Measurements from ENCODE around the gene DUSP3. TPM values are rescaled to one million over a fixed set of nuclear protein-coding genes. Genes with fewer than 3 reads are reported as not detected.

DUSP3 gene
- total RNA-seq, 1 donor from 2014 or later = 3.8 TPM

DNA sequence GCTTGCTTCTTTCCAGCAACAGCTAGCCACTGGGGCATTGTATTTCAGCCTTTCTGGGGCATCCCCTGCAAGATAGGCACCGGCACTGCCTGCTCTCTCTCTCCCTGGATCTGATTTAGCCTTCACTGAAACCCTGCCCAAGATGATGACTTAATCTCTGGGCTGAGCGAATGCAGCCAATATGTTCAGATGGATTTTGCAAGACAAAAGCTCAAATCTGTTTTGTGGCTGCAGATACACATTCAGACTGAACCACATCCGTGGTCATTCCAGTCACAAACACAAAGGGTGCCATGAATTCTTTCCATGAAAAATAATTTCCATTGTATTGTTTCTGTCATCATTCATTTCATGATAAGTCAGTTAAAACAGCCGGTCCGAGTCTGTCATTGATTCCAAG is 44.4 kb downstream of the DUSP3 start:
- intact Hi-C loops (cut with micrococcal nuclease) = no loop called here

DNA sequence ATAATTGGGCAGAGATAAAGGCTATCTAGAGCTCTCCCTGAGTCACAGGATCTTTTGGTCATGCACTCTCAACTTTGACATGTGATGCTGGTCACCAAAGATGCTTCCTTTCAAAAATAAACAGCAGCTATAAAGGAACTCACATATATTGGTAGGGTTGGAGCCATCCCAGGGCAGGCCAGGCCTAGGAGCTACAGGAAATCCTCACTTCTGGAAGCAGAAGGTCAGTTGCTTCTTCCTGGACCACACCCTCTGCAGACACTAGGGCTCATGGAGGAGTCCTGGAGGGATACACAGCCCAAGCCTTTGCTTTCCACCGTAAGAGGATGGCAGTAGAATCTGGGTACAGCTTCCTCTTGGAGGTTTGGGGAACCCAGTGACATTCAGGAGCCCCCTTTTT is 44.8 kb downstream of the DUSP3 start:
- intact Hi-C loops (cut with micrococcal nuclease) = no loop called here

DNA sequence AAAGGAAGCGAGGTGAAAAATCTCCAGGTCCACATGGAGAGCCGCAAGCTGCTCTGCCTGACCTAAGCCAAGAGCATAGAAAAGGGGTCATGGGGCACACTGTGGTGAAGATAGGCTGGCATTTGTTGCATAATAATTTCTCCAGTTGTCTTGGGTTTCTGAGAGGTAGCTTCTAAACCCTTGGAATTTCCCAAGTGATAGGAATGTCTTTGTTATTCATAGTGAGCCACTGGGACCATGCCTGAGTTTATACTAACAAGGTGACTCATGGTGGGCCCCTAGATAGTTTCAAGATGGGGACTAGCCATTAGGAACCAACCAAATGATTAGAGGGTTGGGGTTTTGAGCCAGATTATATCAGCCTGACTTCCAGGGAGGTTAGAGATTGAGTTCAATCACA is 45.8 kb downstream of the DUSP3 start:
- intact Hi-C loops (cut with micrococcal nuclease) = no loop called here

DNA sequence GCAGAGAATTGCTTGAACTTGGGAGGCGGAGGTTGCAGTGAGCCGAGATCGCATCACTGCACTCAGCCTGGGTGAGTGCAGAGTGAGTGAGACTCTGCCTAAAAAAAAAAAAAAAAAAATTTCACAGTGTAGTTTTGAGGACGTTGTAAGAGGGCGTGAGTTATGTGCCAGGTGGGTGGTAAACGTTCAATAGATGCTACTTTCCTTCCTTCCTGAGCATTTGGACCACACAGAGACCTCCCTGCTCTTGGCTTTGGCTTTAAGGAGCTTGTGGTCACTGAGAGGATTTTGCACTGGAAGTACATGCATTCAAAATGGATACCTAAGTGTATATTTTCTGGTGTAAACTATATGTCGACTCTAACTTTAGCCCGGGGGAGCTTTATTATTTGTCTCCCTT is 50.7 kb downstream of the DUSP3 start:
- intact Hi-C loops (cut with micrococcal nuclease) = no loop called here

DNA sequence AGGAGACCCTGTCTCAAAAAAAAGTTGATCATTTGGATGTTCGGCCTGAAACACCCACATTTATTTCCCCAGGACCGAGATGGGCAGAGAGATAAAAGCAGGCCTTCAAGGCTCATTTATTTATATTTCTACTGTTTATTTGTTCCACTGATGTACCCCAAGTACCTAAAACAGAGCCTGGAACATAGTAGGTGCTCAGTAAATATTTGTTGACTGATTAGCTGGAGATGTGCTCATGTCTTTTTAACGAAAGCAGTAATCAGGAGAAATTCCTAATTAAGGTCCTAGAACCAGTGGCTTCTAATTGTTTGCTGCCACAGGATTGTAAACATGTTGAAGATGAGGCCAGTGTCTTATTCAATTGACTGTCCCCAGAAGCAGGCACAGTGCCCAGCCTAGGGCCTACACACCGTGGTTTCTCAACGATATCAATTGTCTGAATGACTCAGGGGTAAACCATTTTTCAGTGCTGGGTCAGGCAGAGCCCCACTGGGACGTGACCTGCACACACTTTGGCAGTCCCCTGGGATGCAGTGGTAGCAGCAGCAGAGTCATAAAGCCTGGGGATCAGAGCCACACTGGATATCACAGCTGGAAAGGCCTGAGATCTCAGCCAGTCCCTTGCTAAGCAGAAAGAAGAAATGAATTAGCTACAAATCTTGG is 54.9 kb downstream of the DUSP3 start:
- intact Hi-C loops (cut with micrococcal nuclease) = no loop called here

DNA sequence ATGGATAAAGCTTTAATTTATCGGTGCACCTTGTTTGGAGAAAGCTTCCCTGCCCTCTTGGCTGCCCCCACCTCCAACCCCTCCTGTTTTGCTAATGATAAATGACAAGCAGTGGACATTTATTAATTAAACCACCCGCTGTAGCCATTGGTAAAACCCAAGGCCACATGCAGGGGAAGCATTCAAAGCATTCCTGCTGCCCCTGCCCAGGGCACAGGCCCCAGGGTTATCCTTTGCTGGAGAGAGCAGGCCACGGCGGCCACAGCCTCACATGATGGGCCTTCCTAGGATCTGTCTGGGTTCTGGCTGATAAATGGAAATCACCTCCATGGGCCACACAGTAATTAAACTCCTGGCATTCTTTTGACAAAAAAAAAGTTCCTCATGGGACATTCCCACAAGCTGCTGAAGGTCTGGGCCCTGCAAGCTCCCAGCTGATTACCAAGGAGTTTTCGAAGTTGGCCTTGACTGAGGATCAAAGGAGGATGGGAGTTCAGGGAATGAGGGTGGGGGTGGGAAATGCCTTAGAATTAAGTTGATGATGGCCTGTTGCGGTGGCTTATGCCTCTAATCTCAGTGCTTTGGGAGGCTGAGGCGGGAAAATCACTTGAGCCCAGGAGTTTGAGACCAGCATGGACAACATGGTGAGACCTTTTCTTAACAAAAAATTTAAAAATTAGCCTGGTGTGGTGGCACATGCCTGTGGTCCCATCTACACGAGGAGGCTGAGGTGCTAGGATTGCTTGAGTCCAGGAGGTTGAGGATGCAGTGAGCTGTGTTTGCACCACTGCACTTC is 55.7 kb downstream of the DUSP3 start:
- intact Hi-C loops (cut with micrococcal nuclease) = no loop called here

DNA sequence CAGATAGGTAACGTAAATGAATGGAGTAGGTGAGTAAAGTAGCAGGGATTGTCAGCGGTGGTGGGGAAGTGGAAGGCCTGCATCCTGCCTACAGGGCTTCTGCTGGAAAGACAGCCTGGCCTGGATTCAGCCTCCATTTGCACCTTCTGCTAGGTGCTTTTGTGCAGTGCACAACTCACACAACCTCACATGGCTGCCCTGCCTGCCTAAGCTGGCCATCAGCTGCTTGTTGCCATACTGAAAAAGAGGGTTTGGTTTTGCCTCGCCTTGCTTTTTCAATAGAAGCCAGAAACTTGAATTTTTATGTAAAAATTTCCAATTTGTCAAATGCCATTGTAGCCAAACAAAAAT is 56.5 kb downstream of the DUSP3 start:
- intact Hi-C loops (cut with micrococcal nuclease) = no loop called here

DNA sequence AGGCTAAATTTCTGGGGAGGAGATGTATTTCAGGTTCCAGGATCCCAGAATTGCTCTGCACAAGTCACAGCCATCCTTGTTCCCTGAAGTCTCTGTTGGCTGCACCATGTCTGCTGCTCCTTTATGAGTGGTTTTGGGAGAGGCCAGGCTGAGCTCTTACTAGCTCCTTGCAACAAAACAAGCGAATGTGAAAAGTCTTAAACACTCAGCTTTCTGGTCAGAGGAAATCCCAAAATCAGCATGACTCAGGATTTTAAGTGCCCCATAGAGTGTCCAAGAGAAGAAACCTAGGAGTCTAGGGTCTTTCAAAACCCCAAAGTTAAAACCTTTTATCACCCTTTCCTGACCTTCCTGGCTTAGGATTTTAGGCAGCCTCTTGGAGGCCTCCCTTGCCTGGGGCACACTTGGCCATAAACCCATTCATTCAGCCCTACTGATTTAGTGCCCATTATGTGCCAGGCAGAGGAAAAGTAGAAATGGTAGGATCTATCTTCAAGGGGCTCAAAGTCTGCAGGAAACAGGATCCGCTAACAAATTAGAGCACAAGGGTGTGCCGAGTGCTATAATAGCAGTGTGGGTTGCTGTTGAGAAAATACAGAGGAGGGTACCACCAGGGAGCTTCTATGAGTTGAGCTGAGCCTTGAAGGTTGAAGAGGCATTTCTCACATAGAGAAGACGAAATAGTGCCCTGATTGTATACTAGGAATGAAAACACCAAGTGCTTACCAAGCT is 57.1 kb downstream of the DUSP3 start:
- intact Hi-C loops (cut with micrococcal nuclease) = no loop called here

DNA sequence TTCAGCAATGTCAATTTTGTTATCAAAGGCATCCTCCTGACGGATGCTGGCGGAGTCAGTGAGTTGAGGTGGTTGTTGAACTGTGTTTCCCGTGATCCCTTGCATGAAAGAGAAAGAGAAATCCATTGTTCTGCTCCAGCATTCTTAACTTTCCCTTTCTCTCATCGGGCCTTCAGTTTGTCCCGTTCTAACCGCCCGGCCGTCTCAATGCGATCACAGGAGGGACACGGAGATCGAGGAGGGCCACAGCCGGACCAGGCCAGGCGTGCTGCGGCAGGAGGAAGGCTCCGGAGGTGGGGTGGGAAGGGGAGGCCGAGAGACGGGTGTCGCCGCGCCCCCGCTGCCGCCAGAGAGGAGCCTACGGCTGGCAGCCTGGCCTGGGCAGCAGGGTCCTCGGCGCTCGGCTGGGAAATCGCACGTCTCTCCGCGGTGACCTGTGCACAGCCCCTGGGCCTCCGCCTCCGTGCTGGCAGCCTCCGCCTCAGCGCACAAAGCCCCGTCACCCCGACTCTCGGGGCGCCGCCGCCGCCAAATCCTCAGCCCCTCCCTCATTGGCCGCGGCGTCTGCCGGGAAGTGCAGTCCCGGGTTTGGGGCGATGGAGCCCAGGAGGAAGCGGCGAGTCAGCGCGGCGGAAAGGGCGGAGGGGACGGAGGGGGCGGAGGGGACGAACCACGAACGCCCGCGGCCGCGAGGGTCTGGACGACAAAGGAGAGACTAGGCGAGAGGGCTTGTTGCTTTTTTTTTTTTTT is 58.3 kb downstream of the DUSP3 start:
- intact Hi-C loops (cut with micrococcal nuclease) = no loop called here

DNA sequence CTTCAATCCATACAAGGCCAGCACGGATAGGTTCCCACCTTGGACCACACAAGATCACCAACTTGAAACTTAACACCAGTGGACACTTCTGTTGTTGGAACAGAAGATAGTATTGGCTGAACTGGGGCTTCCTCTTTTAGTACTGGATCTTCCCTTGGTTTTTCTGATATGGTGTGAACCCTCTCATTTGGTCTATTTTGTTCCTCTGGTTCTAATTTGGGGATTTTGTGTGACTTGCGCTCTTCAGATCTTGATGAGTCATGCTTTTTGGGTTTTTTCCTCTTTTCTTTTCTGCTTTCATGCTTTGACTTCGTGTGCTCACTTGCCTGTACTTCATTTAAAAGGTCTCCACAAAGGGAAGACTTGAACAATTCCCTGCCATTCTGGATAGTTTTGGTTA is 59.2 kb downstream of the DUSP3 start:
- intact Hi-C loops (cut with micrococcal nuclease) = no loop called here

DNA sequence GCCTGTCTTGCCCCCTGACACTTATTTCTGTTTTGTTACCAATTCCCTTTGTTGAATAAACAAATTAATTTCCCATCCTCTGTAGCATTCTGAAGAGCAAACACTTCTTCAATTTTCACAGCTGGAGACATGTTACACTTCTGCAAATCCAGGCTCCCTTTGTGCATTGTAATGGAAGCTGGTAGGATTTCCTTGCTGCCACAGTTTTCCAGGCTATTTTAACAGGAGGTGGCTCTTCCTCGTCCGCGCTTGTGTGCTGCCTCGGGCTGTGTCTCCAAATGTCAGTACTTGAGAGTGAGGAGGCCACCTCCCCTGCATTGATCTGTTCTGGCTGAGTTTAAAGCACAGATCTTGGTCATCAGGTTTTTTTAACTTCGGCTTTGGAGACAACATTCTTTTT is 60.2 kb downstream of the DUSP3 start:
- intact Hi-C loops (cut with micrococcal nuclease) = no loop called here

DNA sequence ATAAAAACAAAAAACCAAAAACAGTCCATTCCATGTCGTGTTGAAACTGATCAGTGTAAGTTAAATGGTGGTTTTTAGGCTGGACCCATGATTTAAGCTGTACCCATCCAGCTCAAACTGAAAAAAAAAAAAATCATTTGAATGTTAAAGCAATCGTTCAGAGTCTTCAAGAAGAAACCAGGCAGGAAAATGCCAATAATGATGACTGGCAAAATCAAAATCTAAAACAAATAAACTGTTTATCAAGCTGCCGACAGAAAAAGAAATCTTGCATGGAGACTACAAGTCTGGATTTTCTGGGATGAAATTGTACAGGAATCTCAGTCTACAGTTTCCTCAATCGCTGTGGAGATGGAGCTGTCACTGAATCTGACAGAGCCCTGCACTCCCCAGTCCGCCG is 60.9 kb downstream of the DUSP3 start:
- intact Hi-C loops (cut with micrococcal nuclease) = no loop called here

Other genes with a start within 250 kb of the DUSP3 start
- gene ETV4, start 232.6 kb downstream of the DUSP3 start, total RNA-seq = 1.2 and 1.3 TPM in 2 replicates
- gene MEOX1, start 117.1 kb downstream of the DUSP3 start, total RNA-seq = 9.0 and 9.3 TPM in 2 replicates
- not detected in 2 replicates for gene SOST, start 20.2 kb downstream of the DUSP3 start, total RNA-seq
- gene CFAP97D1, start 1.5 kb upstream of the DUSP3 start, total RNA-seq = not detected in 2 replicates
- not detected in 2 replicates for gene MPP3, start 54.2 kb upstream of the DUSP3 start, total RNA-seq
- not detected in 2 replicates for gene CD300LG, start 68.2 kb upstream of the DUSP3 start, total RNA-seq
- 0.64 and 0.86 TPM in 2 replicates for gene MPP2, start 128.6 kb upstream of the DUSP3 start, total RNA-seq
- gene PPY, start 163.5 kb upstream of the DUSP3 start, total RNA-seq = not detected in 2 replicates
- not detected in 2 replicates for gene PYY, start 175.0 kb upstream of the DUSP3 start, total RNA-seq
- 0.20 and 0.41 TPM in 2 replicates for gene NAGS, start 225.6 kb upstream of the DUSP3 start, total RNA-seq
- 29.7 and 30.5 TPM in 2 replicates for gene TMEM101, start 236.0 kb upstream of the DUSP3 start, total RNA-seq

Measured in T-helper 2 cell treated with Interferon-gamma antibody and Interleukin-4, amounts not matched to agents 100 ng/mL and 5 ng/mL, for 36 hours (primary cell).